ENCODE results near the gene INHBA. TPM values are rescaled to one million over a fixed set of nuclear protein-coding genes. Genes with fewer than 3 reads are reported as not detected.

Gene INHBA
- polyA plus RNA-seq, 1 donor (not counting 4 experiments of a cell fraction or from before 2014, with no cell fraction given), result 51.4 TPM

- dilution Hi-C loops (cut with MboI; ENCODE audit: extremely low pct_ligation_motif_present, low sequenced_read_pairs), result loop anchor here (25.0 kb wide), 1 partner anchor 258 kb away; no protein-coding TSS in a partner anchor
- peak overlapping the region; percentile 51 to 86 (median 86) for H3K4me3 ChIP-seq (ENCODE audit: control insufficient read depth in 2 of 3, extremely low read depth in 1 of 3, insufficient read depth in 2 of 3, low read depth in 1 of 3, low read length in 3 of 3)
- no peak overlapping the region for H2AFZ ChIP-seq (ENCODE audit: control insufficient read depth, low read length)
- H3K79me2 ChIP-seq (ENCODE audit: control insufficient read depth, insufficient read depth, low read length), result peaks cover 97% of the 10 kb centered on the region
- TF ChIP-seq CTCF (optimal IDR thresholded peaks at IDR 0.05 in 1 of 3, IDR thresholded peaks at IDR 0.05 in 1 of 3, conservative IDR thresholded peaks at IDR 0.05 in 1 of 3; ENCODE audit: extremely low read depth in 1 of 3, insufficient read depth in 2 of 3, low read length in 3 of 3) (no peak), EZH2 (IDR thresholded peaks at IDR 0.05; ENCODE audit: low read length) (no peak)
- peaks cover 28% of the 10 kb centered on the region for H3K4me1 ChIP-seq (ENCODE audit: control insufficient read depth, extremely low read depth, insufficient read depth, low read length)
- H3K9me1 ChIP-seq (ENCODE audit: control insufficient read depth, extremely low read depth, insufficient read depth, low read length), result no peaks in the 10 kb centered on the region
- peak; percentile 67 for FAIRE-seq
- no peaks in the 10 kb centered on the region for H3K27me3 ChIP-seq (ENCODE audit: control insufficient read depth, extremely low read depth, insufficient read depth, low read length)
- no peak for DNase-seq (ENCODE audit: low read depth, low spot score)
- H4K20me1 ChIP-seq (ENCODE audit: control insufficient read depth, extremely low read depth, insufficient read depth, low read length), result peaks cover 8% of the 10 kb centered on the region
- H3K27ac ChIP-seq (ENCODE audit: control insufficient read depth, insufficient read depth, low read length), result peak overlapping the region; percentile 65
- peaks cover 25 to 29% of the 10 kb centered on the region in 2 experiments for H3K36me3 ChIP-seq (ENCODE audit: control insufficient read depth in 2 of 2, extremely low read depth in 1 of 2, insufficient read depth in 2 of 2, low read length in 2 of 2)
- peak overlapping the region; percentile 93 for H3K9ac ChIP-seq (ENCODE audit: control insufficient read depth, extremely low read depth, insufficient read depth, low read length)
- peak overlapping the region; percentile 84 for H3K4me2 ChIP-seq (ENCODE audit: control insufficient read depth, extremely low read depth, insufficient read depth, low read depth, low read length)
- no peaks in the 10 kb centered on the region for H3K9me3 ChIP-seq (ENCODE audit: control insufficient read depth, low read depth, low read length)
Observed at GRCh38 chr7:41695661-41696322, 7.1 kb downstream of the INHBA start.

- H3K79me2 ChIP-seq (ENCODE audit: control insufficient read depth, insufficient read depth, low read length), result peaks cover 94% of the 10 kb centered on the region
- H2AFZ ChIP-seq (ENCODE audit: control insufficient read depth, low read length), result no peak overlapping the region
- peak overlapping the region; percentile 2 for H3K27ac ChIP-seq (ENCODE audit: control insufficient read depth, insufficient read depth, low read length)
- dilution Hi-C loops (cut with MboI; ENCODE audit: extremely low pct_ligation_motif_present, low sequenced_read_pairs), result loop anchor here (25.0 kb wide), 1 partner anchor 257 kb away; no protein-coding TSS in a partner anchor
- H3K4me3 ChIP-seq (ENCODE audit: control insufficient read depth in 2 of 3, extremely low read depth in 1 of 3, insufficient read depth in 2 of 3, low read depth in 1 of 3, low read length in 3 of 3), result no peak overlapping the region
- H3K9me3 ChIP-seq (ENCODE audit: control insufficient read depth, low read depth, low read length), result no peaks in the 10 kb centered on the region
- peaks cover 34 to 38% of the 10 kb centered on the region in 2 experiments for H3K36me3 ChIP-seq (ENCODE audit: control insufficient read depth in 2 of 2, extremely low read depth in 1 of 2, insufficient read depth in 2 of 2, low read length in 2 of 2)
- FAIRE-seq (no peak), DNase-seq (ENCODE audit: low read depth, low spot score) (no peak)
- H3K4me2 ChIP-seq (ENCODE audit: control insufficient read depth, extremely low read depth, insufficient read depth, low read depth, low read length), result no peak overlapping the region
- H3K4me1 ChIP-seq (ENCODE audit: control insufficient read depth, extremely low read depth, insufficient read depth, low read length), result peaks cover 28% of the 10 kb centered on the region
- no peaks in the 10 kb centered on the region for H3K9me1 ChIP-seq (ENCODE audit: control insufficient read depth, extremely low read depth, insufficient read depth, low read length)
- H4K20me1 ChIP-seq (ENCODE audit: control insufficient read depth, extremely low read depth, insufficient read depth, low read length), result peaks cover 11% of the 10 kb centered on the region
- H3K27me3 ChIP-seq (ENCODE audit: control insufficient read depth, extremely low read depth, insufficient read depth, low read length), result no peaks in the 10 kb centered on the region
- no peak for TF ChIP-seq CTCF (optimal IDR thresholded peaks at IDR 0.05 in 1 of 3, IDR thresholded peaks at IDR 0.05 in 1 of 3, conservative IDR thresholded peaks at IDR 0.05 in 1 of 3; ENCODE audit: extremely low read depth in 1 of 3, insufficient read depth in 2 of 3, low read length in 3 of 3)
- no peak for TF ChIP-seq EZH2 (IDR thresholded peaks at IDR 0.05; ENCODE audit: low read length)
- peak overlapping the region; percentile 1 for H3K9ac ChIP-seq (ENCODE audit: control insufficient read depth, extremely low read depth, insufficient read depth, low read length)
Observed at GRCh38 chr7:41694495-41694894, 8.4 kb downstream of the INHBA start.

All from keratinocyte (primary cell).